MCF 10A (cell line): ENCODE data around the gene SYNDIG1. TPM values are rescaled to one million over a fixed set of nuclear protein-coding genes. Genes with fewer than 3 reads are reported as not detected.

Source experiments
- BruUV-seq: library from RNA; stranded (reverse); fragments of 400-500 nt; replicated peaks from 2 replicates; lab custom pipeline; 2021; lab: Mats Ljungman, UMichigan
- CTCF ChIA-PET: fragments of 300-600 bp; sonication (Branson Sonifier 250); formaldehyde crosslinking; extraction: SDS; loops from one replicate; lab custom pipeline; 2021; ENCODE audit warnings: antibody characterized with exemption, inconsistent platforms; lab: Yijun Ruan, JAX
- POLR2A ChIA-PET: fragments of 300-600, 350-650 bp; sonication (Branson Sonifier 250); formaldehyde crosslinking; extraction: SDS; loops from one replicate; lab custom pipeline; 2020; ENCODE audit warnings: antibody characterized with exemption, inconsistent platforms; lab: Yijun Ruan, JAX
- DNase-seq: peaks from one replicate; pipeline ENCODE4 v3.0.0-alpha.2; 2018; ENCODE audit not compliant: unreplicated experiment
- H3K27ac Mint-ChIP-seq: one replicate; pipeline ENCODE4 v1.8.0; 2022; ENCODE audit warnings: mild to moderate bottlenecking, low read depth, mixed read lengths; ENCODE audit not compliant: unreplicated experiment
- H3K27me3 Mint-ChIP-seq: one replicate; pipeline ENCODE4 v1.8.0; 2022; ENCODE audit warnings: mixed read lengths; ENCODE audit not compliant: insufficient read depth, unreplicated experiment
- H3K36me3 Mint-ChIP-seq: one replicate; pipeline ENCODE4 v1.8.0; 2022; ENCODE audit warnings: mild to moderate bottlenecking, moderate library complexity, mixed read lengths; ENCODE audit not compliant: insufficient read depth, unreplicated experiment
- H3K4me1 Mint-ChIP-seq: one replicate; pipeline ENCODE4 v1.8.0; 2022; ENCODE audit warnings: mixed read lengths; ENCODE audit not compliant: insufficient read depth, unreplicated experiment
- H3K4me3 Mint-ChIP-seq: one replicate; pipeline ENCODE4 v1.8.0; 2022; ENCODE audit warnings: mild to moderate bottlenecking, moderate library complexity, mixed read lengths; ENCODE audit not compliant: unreplicated experiment
- H3K9me3 Mint-ChIP-seq: one replicate; pipeline ENCODE4 v1.8.0; 2022; ENCODE audit warnings: mixed read lengths; ENCODE audit not compliant: unreplicated experiment
- intact Hi-C: fragments of 100-400 bp; cut with micrococcal nuclease; formaldehyde crosslinking; loops from 2 replicates; pipeline ENCODE4 v1.14.1; 2022
- total RNA-seq: library from RNA; stranded (reverse); gene quantifications from 2 replicates; pipeline ENCODE4 v1.2.3, GENCODE V29; 2022
- TF ChIP-seq, protein P1 (sequence below): fragments of 200-600 bp; IDR thresholded peaks from one replicate; pipeline ENCODE4 v1.8.0; 2022; ENCODE audit warnings: antibody characterized with exemption, mild to moderate bottlenecking; ENCODE audit not compliant: unreplicated experiment

Gene SYNDIG1
- total RNA-seq, 1 experiment from 2014 or later: not detected

DNA sequence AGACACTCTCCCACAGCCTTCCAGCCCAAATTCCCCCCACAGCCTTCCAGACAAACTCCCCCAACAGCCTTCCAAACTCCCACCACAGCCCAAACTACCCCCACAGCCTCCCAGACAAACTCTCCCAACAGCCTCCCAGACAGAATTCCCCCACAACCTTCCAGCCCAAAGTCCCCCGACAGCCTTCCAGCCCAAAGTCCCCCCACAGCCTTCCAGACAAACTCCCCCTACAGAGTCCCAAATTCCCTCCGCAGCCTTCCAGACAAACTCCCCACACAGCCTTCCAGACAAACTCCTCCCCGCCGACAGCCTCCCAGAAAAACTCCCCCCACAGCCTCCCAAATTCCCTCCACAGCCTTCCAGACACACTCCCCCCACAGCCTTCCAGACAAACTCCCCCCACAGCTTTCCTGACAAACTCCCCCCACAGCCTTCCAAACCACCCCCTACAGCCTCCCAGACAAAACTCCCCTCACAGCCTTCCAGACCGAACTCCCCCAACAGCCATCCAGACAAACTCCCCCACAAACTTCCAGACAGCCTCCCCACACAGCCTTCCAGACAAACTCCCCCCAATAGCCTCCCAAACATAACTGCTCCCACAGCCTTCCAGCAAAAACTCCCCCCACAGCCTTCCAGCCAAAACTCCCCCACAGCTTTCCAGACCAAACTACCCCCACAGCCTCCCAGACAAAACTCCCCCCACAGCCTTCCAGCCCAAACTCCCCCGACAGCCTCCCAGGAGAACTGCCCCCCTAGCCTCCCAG is 38.0 kb upstream of the SYNDIG1 start:
- ChIA-PET POLR2A (no interaction called here), CTCF (no interaction called here)
- H3K36me3 Mint-ChIP-seq: no peaks in the 10 kb centered on the region
- H3K4me3 Mint-ChIP-seq: no peak overlapping the region
- H3K4me1 Mint-ChIP-seq: no peaks in the 10 kb centered on the region
- no peak overlapping the region for H3K27ac Mint-ChIP-seq
- no peaks in the 10 kb centered on the region for H3K27me3 Mint-ChIP-seq
- intact Hi-C loops: no loop called here
- no peak for DNase-seq
- peaks cover 44% of the 10 kb centered on the region for H3K9me3 Mint-ChIP-seq
- TF ChIP-seq, protein P1, sequence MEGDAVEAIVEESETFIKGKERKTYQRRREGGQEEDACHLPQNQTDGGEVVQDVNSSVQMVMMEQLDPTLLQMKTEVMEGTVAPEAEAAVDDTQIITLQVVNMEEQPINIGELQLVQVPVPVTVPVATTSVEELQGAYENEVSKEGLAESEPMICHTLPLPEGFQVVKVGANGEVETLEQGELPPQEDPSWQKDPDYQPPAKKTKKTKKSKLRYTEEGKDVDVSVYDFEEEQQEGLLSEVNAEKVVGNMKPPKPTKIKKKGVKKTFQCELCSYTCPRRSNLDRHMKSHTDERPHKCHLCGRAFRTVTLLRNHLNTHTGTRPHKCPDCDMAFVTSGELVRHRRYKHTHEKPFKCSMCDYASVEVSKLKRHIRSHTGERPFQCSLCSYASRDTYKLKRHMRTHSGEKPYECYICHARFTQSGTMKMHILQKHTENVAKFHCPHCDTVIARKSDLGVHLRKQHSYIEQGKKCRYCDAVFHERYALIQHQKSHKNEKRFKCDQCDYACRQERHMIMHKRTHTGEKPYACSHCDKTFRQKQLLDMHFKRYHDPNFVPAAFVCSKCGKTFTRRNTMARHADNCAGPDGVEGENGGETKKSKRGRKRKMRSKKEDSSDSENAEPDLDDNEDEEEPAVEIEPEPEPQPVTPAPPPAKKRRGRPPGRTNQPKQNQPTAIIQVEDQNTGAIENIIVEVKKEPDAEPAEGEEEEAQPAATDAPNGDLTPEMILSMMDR: no peak
- BruUV-seq: no TSS peak

GRCh38 chr20:24432046-24432442 is 37.4 kb upstream of the SYNDIG1 start:
- H3K4me3 Mint-ChIP-seq: no peak overlapping the region
- H3K27me3 Mint-ChIP-seq: no peaks in the 10 kb centered on the region
- TF ChIP-seq, protein P1: no peak
- intact Hi-C loops: no loop called here
- H3K36me3 Mint-ChIP-seq: no peaks in the 10 kb centered on the region
- CTCF ChIA-PET: no interaction called here
- POLR2A ChIA-PET: no interaction called here
- H3K9me3 Mint-ChIP-seq: peaks cover 44% of the 10 kb centered on the region
- H3K27ac Mint-ChIP-seq: no peak overlapping the region
- BruUV-seq: no TSS peak
- no peak for DNase-seq
- no peaks in the 10 kb centered on the region for H3K4me1 Mint-ChIP-seq

DNA sequence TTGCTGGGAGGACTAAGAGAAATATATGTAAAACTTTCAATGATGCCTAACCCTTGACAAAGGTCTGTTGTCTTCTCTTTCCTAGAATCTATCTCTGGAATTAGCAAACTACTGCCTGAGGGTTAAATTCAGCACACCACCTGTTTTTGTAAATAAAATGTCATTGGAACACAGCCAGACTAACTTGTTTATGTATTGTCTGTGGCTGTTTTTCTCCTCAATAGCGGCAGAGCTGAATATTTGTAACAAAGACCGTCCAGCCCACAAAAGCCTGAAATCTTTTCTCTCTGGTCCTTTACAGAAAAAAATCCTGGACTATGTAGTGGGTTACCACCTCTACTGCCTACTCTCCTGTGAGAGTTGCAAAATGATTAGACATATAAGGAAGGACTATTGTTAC is 33.3 kb upstream of the SYNDIG1 start:
- H3K27ac Mint-ChIP-seq: no peak overlapping the region
- intact Hi-C loops: no loop called here
- POLR2A ChIA-PET: no interaction called here
- H3K9me3 Mint-ChIP-seq: peaks cover 25% of the 10 kb centered on the region
- H3K27me3 Mint-ChIP-seq: no peaks in the 10 kb centered on the region
- no peaks in the 10 kb centered on the region for H3K36me3 Mint-ChIP-seq
- H3K4me1 Mint-ChIP-seq: no peaks in the 10 kb centered on the region
- no TSS peak for BruUV-seq
- DNase-seq: no peak
- H3K4me3 Mint-ChIP-seq: no peak overlapping the region
- TF ChIP-seq, protein P1: no peak
- CTCF ChIA-PET: no interaction called here

DNA sequence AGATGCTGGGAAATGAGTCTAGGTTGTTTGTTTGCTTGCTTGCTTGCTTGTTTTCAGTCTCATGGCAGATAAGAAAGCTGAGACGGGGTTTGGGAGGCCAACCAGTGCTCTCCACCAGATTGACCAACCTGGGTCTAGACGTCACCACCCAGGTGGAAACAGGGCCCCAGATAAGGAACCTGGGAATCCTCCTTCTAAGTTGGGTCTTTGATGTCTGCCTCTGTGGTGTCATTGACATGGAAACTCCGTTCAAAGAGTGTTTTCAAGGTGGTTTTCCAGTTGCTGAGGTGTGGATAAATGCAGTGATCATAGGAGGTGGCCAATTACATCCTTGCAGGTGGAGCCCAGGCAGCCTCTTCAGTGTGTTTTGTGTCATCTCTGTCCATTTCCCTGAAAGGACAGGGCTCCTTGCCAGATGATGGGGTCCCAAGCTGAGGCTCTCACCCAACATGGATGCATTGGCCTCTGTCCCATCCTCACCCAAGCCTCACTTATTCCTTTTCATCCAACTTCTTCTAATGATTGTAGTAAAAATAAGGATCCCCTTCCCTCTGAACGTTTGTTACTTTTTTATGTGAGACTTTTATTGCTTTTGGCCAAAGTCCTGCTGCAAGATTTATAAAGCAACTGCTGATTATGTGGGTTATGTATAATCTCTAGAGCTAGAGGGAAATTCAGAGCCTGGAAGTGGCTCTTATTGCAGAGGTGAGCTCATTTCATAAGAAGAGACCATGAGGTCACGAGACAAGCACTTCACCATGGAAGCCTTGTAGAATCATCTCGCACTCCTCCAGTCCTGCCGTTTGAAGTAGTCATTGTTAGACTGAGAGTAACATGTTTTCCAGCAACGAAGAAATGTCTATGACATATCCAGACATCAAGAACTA is 32.0 kb upstream of the SYNDIG1 start:
- intact Hi-C loops: no loop called here
- H3K9me3 Mint-ChIP-seq: peaks cover 28% of the 10 kb centered on the region
- H3K4me3 Mint-ChIP-seq: no peak overlapping the region
- no peak for DNase-seq
- TF ChIP-seq, protein P1: no peak
- POLR2A ChIA-PET: interaction anchor here (0.7 kb wide), 1 partner anchor 11 kb away, joined by 3 read pairs; no protein-coding TSS in a partner anchor
- no peaks in the 10 kb centered on the region for H3K36me3 Mint-ChIP-seq
- BruUV-seq: no TSS peak
- no peak overlapping the region for H3K27ac Mint-ChIP-seq
- no peaks in the 10 kb centered on the region for H3K4me1 Mint-ChIP-seq
- H3K27me3 Mint-ChIP-seq: no peaks in the 10 kb centered on the region
- CTCF ChIA-PET: interaction anchor here (1.2 kb wide), 1 partner anchor 336 kb away, joined by 3 read pairs; no protein-coding TSS in a partner anchor
